Activated CD4-positive, alpha-beta T cell treated with anti-CD3 and anti-CD28 coated beads, Interleukin-2, amount 50 U/mL, for 24 hours (primary cell): ENCODE measurements around the gene NTM.
"Not testable (repeated sequence)": the region's sequence is repeated elsewhere in the genome, so short reads cannot be mapped to it uniquely, and the experiment has no call there.

Experiments used
- DNase-seq, 2 donors: peaks; one replicate each; pipeline ENCODE4 v3.0.0-alpha.2; 2020; ENCODE audit warnings: low read depth in 1 of 2, low spot score in 1 of 2

The NTM gene

GRCh38 chr11:131906963-131907362, 536.5 kb downstream of the NTM start:
- no peak for DNase-seq

- no peak for DNase-seq
Measured at GRCh38 chr11:131907371-131907770, 537.0 kb downstream of the NTM start.

- DNase-seq = no peak
Measured at GRCh38 chr11:131908316-131908715, 537.9 kb downstream of the NTM start.

- no peak for DNase-seq
Measured at GRCh38 chr11:131909426-131910177, 539.2 kb downstream of the NTM start.

- DNase-seq = no peak
Measured at GRCh38 chr11:131910178-131910522, 539.7 kb downstream of the NTM start.

GRCh38 chr11:131910523-131911387, 540.3 kb downstream of the NTM start:
- DNase-seq = no peak

- not testable (repeated sequence) for DNase-seq
Measured at GRCh38 chr11:131911388-131912032, 541.1 kb downstream of the NTM start.

GRCh38 chr11:131912134-131912533, 541.7 kb downstream of the NTM start:
- no peak for DNase-seq

GRCh38 chr11:131913267-131913666, 542.9 kb downstream of the NTM start:
- no peak for DNase-seq

- no peak for DNase-seq
Measured at GRCh38 chr11:131914361-131914774, 544.0 kb downstream of the NTM start.

- DNase-seq = no peak
Measured at GRCh38 chr11:131916638-131917037, 546.2 kb downstream of the NTM start.

GRCh38 chr11:131917634-131918384, 547.4 kb downstream of the NTM start:
- DNase-seq = no peak

- no peak for DNase-seq
Measured at GRCh38 chr11:131918663-131919062, 548.2 kb downstream of the NTM start.

- DNase-seq = no peak
Measured at GRCh38 chr11:131922220-131922619, 551.8 kb downstream of the NTM start.

GRCh38 chr11:131923309-131923708, 552.9 kb downstream of the NTM start:
- DNase-seq = no peak

- DNase-seq = no peak
Measured at GRCh38 chr11:131924001-131924400, 553.6 kb downstream of the NTM start.

GRCh38 chr11:131924457-131925201, 554.2 kb downstream of the NTM start:
- DNase-seq = no peak

- DNase-seq = no peak
Measured at GRCh38 chr11:131925829-131926228, 555.4 kb downstream of the NTM start.

- DNase-seq = no peak
Measured at GRCh38 chr11:131928992-131929391, 558.6 kb downstream of the NTM start.

- no peak for DNase-seq
Measured at GRCh38 chr11:131932584-131933325, 562.3 kb downstream of the NTM start.
